ENCODE data around the gene VPS13D.
"Not testable (repeated sequence)": the region's sequence is repeated elsewhere in the genome, so short reads cannot be mapped to it uniquely, and the experiment has no call there.

VPS13D gene

GRCh38 chr1:12201352-12202189 lies 28.3 kb upstream of the VPS13D start:
- peak; percentile 25 to 28 for ATAC-seq

GRCh38 chr1:12202190-12202497 lies 27.7 kb upstream of the VPS13D start:
- ATAC-seq, result no peak

GRCh38 chr1:12202577-12202976 lies 27.3 kb upstream of the VPS13D start:
- no peak for ATAC-seq

- peak in 1 of 2 donors; percentile 20 for ATAC-seq
Measured at GRCh38 chr1:12203216-12204007, 26.4 kb upstream of the VPS13D start.

- peak; percentile 62 to 68 for ATAC-seq
Measured at GRCh38 chr1:12204140-12204539, 25.7 kb upstream of the VPS13D start.

- no peak for ATAC-seq
Measured at GRCh38 chr1:12204754-12205658, 24.8 kb upstream of the VPS13D start.

- no peak for ATAC-seq
Measured at GRCh38 chr1:12206238-12206637, 23.6 kb upstream of the VPS13D start.

GRCh38 chr1:12206792-12207424 lies 22.9 kb upstream of the VPS13D start:
- no peak for ATAC-seq

GRCh38 chr1:12208271-12208670 lies 21.6 kb upstream of the VPS13D start:
- no peak for ATAC-seq

- ATAC-seq, result peak; percentile 41 to 48
Measured at GRCh38 chr1:12208764-12209494, 20.9 kb upstream of the VPS13D start.

- ATAC-seq, result no peak
Measured at GRCh38 chr1:12209495-12209832, 20.4 kb upstream of the VPS13D start.

- ATAC-seq, result no peak
Measured at GRCh38 chr1:12215118-12215961, 14.5 kb upstream of the VPS13D start.

GRCh38 chr1:12219800-12220199 lies 10.0 kb upstream of the VPS13D start:
- no peak for ATAC-seq

GRCh38 chr1:12220890-12221289 lies 8.9 kb upstream of the VPS13D start:
- ATAC-seq, result no peak

GRCh38 chr1:12222700-12223099 lies 7.1 kb upstream of the VPS13D start:
- ATAC-seq, result not testable (repeated sequence)

GRCh38 chr1:12224092-12224491 lies 5.7 kb upstream of the VPS13D start:
- not testable (repeated sequence) for ATAC-seq

GRCh38 chr1:12228979-12229378 lies 851 bp upstream of the VPS13D start:
- ATAC-seq, result no peak

- peak; percentile 2 to 7 for ATAC-seq
Measured at GRCh38 chr1:12229386-12229834, 420 bp upstream of the VPS13D start.

- ATAC-seq, result no peak
Measured at GRCh38 chr1:12230549-12231275, 882 bp downstream of the VPS13D start.

GRCh38 chr1:12231276-12231595 lies 1.4 kb downstream of the VPS13D start:
- no peak for ATAC-seq
